ENCODE data around the gene KLHL9.

- TF ChIP-seq POLR2A (IDR thresholded peaks at IDR 0.05; ENCODE audit: low read depth, low read length) (no peak), POLR2AphosphoS5 (IDR thresholded peaks at IDR 0.05; ENCODE audit: low read depth, low read length) (no peak)
These were observed 30.0 kb downstream of the KLHL9 start, which contains the start of gene IFNA5 for GRCh38 chr9:21305213-21305612.
